HG03520 (cell line): Measurements from ENCODE around the gene ADSS1.

Experiments
- ATAC-seq: cut with Tn5 transposase; IDR thresholded peaks from one replicate; pipeline ENCODE4 v1.9.1; 2021; ENCODE audit warnings: mild to moderate bottlenecking, moderate library complexity; ENCODE audit not compliant: unreplicated experiment

Gene ADSS1

GRCh38 chr14:104723651-104724406 is at the start of gene ADSS1:
ADSS1 (plus strand) TSS chr14:104724229; CDS start chr14:104724271, 42 bp downstream.
- no peak for ATAC-seq

- ATAC-seq: no peak
These were observed 48.6 kb upstream of the ADSS1 start for GRCh38 chr14:104675447-104675846.

DNA sequence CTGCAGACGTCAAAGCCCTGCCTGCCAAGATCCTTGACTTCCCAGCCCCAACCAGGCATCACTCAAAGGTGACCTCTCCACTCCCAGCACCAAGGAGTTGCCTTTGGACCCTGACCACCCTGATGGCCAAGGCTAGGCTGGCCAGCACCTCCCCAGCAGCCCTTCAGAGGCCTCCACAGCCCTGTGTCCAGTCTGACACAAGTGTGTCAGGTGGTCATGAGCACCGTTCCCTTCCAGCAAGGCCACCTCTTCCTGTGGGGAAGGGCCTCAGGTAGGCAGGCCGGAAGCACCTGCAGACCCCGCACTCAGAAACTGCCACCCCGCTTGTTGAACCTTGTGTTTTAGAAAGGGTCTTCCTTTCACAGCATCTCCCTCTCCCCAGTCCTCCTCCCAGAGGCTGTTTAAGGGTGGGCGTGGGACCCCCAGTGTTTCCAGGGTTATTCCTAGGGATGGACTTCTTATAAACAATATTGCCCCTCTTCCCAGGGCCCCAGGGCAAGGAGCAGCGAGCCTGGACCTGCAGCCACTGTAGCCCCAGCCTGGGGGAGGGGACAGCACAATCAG is 47.8 kb upstream of the ADSS1 start:
- ATAC-seq: no peak

DNA sequence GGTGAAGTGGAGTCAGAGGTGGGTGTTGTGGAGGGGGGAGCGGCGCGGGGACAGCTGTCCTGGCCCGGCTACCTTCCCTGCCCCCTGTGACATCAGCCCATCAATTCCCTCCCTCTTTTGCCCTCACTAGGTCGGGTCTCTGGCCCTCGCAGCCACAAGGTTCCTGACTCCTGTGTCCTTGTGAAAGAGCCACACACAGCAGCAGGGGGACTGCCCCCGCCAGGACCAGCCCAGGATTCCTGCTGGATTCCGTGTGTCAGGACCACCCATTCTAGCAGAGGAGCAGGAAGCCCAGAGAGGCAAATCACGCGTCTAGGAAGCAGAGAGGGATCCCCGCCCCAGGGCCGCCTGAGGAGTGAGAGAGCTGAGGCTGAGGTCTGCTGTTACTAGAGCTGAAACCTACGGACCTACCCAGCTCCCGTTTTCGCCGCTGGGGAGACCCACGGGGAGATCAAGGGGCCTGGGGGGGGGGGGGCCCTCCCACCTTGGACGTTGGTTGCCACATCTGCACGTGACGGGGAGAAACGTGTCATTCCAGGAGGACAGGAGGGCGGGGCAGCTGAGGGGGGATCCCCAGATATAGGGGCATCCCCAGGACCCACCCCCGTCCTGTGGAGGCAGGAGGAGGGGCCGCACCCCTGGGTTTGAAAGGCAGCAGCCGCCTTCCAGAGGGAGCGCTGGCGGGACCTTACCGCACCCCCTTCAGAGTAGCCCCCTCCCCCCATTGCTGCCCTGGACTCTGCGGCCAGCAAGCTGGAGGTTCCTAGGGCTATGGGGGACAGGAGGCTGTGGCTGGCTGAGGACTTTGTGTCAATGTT is 47.1 kb upstream of the ADSS1 start:
- ATAC-seq: no peak

DNA sequence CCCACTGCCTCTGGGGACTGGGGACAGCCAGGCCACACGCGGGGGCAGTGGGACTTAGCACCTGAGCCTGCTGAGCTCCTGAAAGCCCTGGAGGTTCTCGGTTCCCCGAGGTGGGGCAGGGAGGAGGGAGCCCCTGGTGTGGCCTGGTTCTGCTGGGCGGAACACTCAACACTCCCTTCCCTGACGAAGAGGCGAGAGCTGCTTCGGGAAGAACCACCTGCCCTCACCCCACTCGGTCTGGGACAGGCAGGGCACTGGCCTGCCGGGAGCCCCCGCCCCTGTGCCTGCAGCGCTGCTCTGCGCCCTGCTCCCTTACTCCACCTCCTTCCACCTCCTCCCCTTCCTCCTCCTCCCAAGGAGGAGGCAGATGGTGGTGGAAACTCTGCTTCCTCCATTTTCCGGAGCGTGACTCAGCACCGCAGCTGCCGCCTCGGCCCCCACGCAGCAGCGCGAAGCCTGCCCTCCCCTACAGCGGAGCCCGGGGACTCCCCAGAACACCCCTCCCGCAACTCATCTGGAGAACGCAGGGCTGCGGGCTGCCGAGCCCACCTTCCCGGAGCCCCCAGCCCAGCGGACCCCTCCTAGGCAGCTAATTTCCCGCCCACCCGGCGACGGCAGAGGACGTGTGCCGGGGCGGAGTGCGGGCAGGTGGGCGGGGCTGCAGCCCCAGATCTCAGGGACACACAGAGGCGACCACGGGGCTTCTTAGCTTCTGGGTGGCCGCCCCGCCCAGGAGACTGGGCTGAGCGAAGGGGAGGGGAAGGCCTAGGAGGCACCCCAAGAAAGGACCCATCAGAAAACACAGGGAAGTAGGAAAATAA is 46.3 kb upstream of the ADSS1 start:
- no peak for ATAC-seq

GRCh38 chr14:104678346-104678745 is 45.7 kb upstream of the ADSS1 start:
- no peak for ATAC-seq

GRCh38 chr14:104678901-104679705 is 44.9 kb upstream of the ADSS1 start:
- no peak for ATAC-seq

GRCh38 chr14:104680056-104680805 is 43.8 kb upstream of the ADSS1 start:
- ATAC-seq: no peak

DNA sequence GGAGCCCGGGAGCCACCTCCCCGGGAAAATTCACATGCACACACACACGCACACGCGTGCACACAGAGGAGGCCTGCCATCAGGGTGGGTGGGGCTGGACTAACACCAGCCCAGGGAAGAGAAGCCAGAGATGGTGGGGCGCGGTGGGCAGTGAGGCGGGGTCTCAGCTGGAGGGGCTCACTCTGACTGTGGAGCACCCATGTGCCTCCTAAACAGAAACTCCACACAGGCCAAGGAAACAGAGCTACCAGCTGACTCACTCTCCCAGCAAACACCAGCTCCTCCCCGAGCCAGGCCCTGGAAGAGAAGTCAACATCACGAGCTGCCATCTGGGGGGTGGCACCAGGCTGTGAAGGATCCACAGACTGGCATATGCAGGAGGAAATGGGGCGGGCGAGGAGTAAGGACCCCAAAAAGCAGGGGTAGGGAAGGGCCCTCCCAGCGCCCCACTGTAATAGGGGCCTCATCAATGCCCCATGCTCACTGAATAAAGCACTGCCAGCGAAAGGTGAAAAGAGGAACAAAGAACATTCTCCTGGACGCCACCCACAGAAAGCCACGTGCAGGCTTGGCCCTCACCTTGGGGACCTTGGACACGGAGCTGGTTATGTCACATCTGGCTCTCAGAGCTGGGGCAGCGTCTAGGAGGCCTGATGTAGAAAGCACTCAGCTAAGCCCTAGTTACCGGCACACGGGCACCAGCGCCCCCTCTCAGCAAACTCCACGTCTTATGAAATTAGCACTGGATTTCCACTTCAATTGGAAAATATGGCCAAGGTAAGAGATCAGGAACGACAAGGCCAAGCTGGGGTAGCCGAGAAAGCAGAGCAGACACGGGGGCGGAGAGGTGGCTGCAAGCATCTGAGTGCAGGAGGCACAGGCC is 43.0 kb upstream of the ADSS1 start:
- ATAC-seq: peak; percentile 35

GRCh38 chr14:104681689-104682074 is 42.3 kb upstream of the ADSS1 start:
- no peak for ATAC-seq

GRCh38 chr14:104682107-104682593 is 41.9 kb upstream of the ADSS1 start:
- no peak for ATAC-seq

DNA sequence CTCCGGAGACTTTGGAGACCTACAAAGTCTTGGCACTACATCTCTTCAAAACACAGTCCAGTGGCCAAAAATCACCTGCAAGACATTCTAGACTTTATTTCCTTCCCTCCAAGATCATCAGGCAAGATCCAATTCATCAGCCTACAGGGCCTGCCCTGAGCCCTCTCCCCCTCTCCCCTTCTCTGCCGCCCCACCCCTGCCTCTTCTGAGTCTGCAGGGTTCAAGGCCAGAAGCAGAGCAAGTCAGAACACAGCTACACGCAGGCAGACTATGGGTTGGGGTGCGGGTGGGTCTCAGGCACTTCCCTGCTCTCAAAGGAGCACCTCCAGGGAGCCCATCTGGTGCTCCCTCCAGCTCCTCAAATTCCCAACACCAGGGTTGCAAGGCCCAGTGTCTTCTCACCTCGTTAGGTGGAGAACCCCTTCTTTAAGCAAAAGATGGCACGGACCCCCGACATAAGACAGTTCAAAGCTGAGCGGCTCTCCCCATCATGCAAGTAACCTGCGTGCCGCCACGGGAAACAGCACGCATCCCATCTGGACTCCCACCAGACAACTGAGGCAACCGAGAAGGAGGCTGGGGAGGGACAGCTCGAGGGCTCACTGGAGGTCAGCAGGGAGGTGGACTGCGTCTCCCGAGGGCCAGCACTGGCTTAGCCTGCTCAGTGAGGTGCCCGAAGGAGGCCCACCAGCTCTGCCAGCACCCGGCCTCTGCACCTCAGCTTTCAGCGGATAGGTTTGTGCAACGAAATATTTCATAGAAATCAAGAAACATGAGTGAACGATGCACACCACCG is 40.2 kb upstream of the ADSS1 start:
- ATAC-seq: no peak

- ATAC-seq: no peak
These were observed 39.6 kb upstream of the ADSS1 start for GRCh38 chr14:104684449-104684821.

DNA sequence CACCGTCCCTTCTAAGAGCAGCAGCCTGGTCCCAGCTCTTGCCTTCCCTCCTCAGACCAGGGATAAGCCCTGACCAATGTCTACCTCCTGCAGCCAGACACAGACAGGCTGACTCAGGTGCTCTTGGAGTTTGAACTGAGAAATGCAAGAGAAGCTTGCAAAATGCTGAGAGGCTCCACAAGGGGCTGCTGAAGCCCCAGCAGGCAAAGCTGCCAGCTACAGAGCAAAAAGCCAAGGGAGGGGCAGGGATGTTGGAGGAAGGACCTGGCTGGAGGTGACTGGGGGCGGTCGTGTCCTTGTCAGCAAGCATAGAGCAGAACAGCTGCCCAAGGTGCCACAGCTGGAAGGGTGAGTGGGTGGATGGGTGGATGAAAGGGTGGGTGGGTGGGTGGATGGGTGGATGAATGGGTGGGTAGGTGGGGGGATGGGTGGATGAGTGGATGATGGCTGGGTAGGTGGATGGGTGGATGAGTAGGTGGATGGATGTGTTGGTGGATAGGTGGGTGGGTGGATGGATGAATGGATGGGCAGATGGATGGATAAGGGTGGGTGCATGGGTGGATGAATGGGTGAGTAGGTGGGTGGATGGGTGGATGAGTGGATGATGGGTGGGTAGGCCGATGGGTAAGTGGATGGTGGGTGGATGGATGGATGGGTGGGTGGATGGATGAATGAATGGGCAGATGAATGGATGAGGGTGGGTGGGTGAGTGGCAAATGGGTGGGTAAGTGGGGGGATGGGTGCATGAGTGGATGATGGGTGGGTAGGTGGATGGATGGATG is 38.6 kb upstream of the ADSS1 start:
- ATAC-seq: no peak

- no peak for ATAC-seq
These were observed 37.9 kb upstream of the ADSS1 start for GRCh38 chr14:104685998-104686610.
